Measurements from ENCODE around the gene TMEM147.

GRCh38 chr19:35540356-35540927 is 5.0 kb upstream of the TMEM147 start:
- TF ChIP-seq CTCF (IDR thresholded peaks at IDR 0.05; ENCODE audit: low read depth, low read length) = no peak
- TF ChIP-seq POLR2A (IDR thresholded peaks at IDR 0.05; ENCODE audit: extremely low read depth, insufficient read length) = no peak
- no peak for TF ChIP-seq MAX (IDR thresholded peaks at IDR 0.05; ENCODE audit: low read depth, low read length)
